Suppressor macrophage treated with lipopolysaccharide for 1 hour (primary cell): ENCODE results near the gene RFC4.
"Not testable (repeated sequence)": the region's sequence is repeated elsewhere in the genome, so short reads cannot be mapped to it uniquely, and the experiment has no call there.

Source experiments
- DNase-seq, 3 donors: peaks; one replicate each; pipeline ENCODE4 v3.0.0-alpha.2; 2020 to 2022

RFC4 gene

GRCh38 chr3:186824430-186825139 is 18.3 kb upstream of the RFC4 start:
- DNase-seq: no peak

DNA sequence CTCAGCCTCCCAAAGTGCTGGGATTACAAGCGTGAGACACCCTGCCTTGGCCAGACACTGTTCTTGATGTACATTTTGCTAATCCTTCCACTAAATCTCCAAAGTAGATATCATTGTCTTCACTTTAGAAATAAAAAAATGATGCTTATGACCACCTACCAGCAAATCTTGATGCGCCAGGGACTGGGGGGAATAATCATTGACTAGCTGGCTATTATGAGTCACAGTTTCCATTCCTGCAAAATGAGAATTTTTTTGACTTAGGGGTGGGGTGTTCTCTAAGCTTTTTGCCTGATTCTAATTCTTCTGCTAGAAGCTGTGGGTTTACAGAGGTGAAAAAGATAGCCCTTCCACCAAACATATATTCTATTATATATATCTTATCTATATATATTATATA is 17.1 kb upstream of the RFC4 start:
- no peak for DNase-seq

GRCh38 chr3:186822388-186822759 is 16.1 kb upstream of the RFC4 start:
- not testable (repeated sequence) for DNase-seq

- DNase-seq: peak; percentile 77 to 87 (median 80)
These were observed 15.4 kb upstream of the RFC4 start for GRCh38 chr3:186821429-186822387.

DNA sequence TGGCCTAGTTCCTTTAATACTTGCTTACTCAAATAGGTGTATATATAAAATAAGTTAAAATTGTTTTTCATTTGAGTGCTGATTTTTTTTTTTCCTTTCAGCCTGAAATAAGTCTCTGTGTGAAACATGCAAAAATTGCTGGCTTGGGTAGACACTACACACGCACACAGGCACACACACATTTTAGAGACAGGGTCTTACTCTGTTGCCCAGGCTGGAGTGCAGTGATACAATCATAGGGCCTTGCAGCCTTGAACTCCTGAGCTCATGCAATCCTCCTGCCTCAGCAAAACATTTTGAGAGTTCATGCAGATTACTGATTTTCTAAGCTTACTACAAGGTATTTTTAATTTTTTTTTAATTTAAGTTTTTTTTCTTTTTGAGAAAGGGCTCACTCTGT is 12.7 kb upstream of the RFC4 start:
- no peak for DNase-seq

- no peak for DNase-seq
These were observed 12.2 kb upstream of the RFC4 start for GRCh38 chr3:186818516-186818915.

DNA sequence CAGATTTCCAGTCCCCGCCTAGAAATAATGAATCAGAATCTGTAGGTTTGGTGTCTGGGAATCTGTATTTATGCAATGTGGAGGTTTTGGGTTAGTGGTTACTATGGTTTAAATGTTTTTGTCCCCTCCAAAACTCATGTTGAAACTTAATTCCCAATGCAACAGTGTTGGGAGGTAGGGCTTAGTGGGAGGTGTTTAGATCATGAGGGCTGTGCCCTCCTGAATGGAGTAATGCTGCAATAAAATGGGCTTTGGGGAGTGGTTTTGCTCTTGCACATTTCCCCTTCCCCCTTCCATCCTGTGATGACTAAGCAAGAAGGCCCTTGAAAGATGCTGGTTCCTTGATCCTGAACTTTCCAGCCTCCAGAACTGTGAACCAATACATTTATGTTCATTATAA is 9.2 kb upstream of the RFC4 start:
- DNase-seq: peak; percentile 59 to 61 (median 60)

- no peak for DNase-seq
These were observed 7.8 kb upstream of the RFC4 start for GRCh38 chr3:186814100-186814499.

DNA sequence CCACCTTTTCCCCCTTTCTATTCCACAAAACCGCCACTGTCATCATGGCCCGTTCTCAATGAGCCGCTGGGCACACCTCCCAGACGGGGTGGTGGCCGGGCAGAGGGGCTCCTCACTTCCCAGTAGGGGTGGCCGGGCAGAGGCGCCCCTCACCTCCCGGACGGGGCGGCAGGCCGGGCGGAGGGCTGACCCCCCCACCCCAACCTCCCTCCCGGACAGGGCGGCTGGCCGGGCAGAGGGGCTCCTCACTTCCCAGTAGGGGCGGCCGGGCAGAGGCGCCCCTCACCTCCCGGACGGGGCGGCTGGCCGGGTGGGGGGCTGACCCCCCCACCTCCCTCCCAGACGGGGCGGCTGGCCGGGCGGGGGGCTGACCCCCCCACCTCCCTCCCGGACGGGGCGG is 5.0 kb upstream of the RFC4 start:
- not testable (repeated sequence) for DNase-seq

GRCh38 chr3:186810336-186810996 is 4.2 kb upstream of the RFC4 start:
- DNase-seq: no peak

GRCh38 chr3:186807231-186807630 is 949 bp upstream of the RFC4 start:
- no peak for DNase-seq

- not testable (repeated sequence) for DNase-seq
These were observed 2.8 kb downstream of the RFC4 start for GRCh38 chr3:186803447-186803846.

DNA sequence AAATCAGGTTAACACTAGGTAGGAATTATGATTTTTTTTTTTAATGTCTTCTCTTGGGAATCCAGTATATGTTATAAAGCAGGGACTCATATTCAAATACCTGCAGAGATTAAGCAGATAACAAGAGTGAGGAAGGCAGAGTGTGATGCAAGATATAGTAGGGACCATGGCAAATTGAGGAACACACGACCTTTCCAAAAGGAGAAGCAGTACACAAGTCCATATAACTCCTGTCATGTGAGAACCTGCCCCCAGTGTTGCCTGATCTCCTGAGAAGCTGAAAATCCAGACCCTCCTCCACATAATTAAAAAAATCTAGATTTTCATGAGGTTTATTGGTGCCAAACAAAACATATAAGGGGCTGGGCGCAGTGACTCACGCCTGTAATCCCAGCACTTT is 3.6 kb downstream of the RFC4 start:
- DNase-seq: no peak

DNA sequence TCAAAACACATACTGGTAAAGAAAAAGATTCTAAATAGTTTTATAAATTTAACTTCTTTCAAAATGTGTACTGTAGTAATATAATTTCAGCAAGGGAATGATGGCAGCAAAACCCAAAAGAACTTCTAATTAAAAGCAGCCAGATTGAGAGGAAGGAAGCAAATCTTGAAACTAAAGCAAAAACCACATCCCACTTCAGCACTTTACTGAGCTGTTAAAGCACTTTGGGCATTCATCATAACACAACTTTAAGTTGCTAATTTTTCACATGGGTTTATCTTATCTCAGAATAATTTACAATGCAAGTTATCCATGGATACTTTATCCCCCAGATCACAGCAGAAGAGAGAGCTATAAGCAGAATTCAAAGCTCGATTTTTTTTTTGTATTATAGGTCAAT is 6.0 kb downstream of the RFC4 start:
- no peak for DNase-seq

DNA sequence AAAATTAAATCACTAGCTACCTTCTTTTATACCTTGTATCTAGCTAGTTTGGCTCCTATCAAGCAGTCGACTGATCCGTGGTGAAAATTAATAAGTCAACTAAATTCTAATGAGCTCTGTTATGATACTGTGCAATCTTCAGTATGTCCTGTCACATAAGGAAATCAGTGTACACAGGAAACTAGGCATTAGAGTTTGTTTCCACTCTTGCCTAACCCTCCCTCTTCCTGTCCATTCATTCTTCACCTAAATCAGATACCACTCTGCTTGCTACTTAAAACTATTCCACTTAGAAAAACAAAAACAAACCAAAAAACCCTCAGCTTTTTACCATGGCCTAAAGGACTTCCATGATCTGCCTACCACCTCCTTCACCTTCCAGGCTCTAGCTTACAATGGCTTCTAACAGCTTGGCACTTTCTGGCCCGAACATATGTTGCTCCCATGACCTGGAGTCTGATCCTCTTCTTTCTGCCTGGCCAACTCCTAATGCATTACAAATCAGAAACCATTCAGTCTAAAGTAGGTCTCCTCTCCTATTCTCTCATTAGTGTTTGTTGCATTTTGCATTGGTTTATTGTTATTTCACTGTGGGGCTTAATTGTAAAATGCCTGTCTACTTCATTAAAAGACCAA is 7.9 kb downstream of the RFC4 start:
- no peak for DNase-seq

DNA sequence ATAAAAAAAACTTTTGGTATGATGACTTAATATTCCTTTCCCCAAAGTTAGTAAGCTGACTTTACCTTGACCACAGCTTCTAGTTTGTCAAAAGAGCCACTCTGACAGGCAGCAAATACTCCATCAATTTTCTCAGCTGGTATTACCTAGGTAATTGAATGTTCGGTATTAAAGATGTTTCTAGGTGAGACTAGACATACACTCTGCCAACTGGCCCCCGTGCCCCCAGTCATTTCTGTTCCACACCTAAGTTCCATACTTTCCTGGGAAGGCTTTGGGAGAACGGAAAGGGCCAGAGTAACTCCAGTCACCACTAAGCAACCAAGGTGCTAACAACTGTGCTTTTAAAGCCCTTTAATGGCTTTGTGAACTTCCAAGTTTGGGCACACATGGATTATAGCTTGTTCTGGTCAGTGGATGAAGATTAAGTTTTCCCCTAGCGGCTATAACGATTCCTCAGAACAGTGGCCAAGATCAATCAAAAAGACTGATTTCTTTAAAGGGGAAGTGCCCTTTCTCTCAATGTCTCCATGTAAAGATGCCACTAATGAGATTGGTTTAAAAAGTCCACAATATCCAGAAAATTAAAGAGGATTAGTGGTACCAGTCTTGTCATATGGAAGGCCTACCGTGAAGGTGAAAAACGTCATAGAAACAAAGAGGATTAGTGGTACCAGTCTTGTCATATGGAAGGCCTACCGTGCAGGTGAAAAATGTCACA is 15.9 kb downstream of the RFC4 start:
- DNase-seq: peak in 1 of 3 donors; percentile 10

- no peak for DNase-seq
These were observed 16.6 kb downstream of the RFC4 start for GRCh38 chr3:186789554-186790260.

DNA sequence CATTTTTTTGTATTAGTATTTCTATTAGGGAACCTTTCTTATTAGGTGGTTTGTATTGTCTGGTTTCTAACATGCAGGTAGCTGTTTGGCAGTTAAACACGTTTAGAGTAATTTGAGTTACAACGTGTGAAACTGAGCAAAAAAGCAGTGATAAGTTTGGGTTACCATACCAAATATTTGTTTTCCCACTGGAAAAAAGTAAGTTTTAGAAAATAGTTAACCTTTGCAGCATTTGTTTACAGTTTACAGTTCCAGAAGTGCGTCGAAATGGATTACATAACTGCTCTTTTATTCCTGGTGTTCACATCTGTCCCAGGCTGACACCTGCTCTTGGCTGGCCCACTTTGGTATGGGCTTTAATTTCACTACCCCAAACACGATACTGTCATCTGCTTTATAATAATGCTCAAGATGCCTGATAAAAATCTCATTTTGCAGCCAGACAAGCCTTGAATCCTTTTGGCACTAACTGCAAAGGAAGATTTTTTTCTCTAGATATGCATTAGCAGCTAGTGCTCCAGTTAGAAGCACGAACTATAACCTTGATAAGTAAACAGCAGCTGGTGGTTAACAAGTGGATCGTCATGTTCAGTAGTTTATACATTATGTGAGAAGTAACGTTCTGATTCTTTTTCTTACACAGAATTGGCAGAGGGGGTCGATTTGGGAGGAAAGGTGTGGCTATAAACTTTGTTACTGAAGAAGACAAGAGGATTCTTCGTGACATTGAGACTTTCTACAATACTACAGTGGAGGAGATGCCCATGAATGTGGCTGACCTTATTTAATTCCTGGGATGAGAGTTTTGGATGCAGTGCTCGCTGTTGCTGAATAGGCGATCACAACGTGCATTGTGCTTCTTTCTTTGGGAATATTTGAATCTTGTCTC is 17.6 kb downstream of the RFC4 start:
- DNase-seq: no peak

- DNase-seq: no peak
These were observed 18.4 kb downstream of the RFC4 start for GRCh38 chr3:186787642-186788481.

- DNase-seq: no peak
These were observed 19.4 kb downstream of the RFC4 start for GRCh38 chr3:186786922-186787321.
